ENCODE results near the gene KPTN.

KPTN gene

DNA sequence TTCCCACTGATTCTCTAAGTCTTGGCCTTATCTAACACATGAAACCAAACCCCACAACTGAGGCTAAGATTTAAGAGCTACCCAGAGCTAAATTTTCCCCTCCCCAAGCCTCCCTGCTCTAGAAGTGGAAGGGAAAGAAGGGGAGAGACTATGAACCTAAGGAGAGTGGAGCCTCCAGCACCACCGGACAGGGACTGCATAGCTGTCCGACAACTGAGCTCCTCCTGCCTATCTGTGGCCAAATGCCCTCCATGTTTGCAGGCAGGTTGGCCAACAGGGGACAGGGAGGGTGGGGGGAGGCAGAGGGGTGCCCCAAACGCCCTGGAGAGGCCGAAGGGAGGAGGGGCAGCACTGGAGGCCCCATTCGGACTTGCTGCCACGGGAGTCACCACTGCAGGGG, 36.8 kb upstream of the KPTN start:
- H3K4me3 ChIP-seq (ENCODE audit: low read depth, low read length), result no peak overlapping the region
- TF ChIP-seq, protein P1, sequence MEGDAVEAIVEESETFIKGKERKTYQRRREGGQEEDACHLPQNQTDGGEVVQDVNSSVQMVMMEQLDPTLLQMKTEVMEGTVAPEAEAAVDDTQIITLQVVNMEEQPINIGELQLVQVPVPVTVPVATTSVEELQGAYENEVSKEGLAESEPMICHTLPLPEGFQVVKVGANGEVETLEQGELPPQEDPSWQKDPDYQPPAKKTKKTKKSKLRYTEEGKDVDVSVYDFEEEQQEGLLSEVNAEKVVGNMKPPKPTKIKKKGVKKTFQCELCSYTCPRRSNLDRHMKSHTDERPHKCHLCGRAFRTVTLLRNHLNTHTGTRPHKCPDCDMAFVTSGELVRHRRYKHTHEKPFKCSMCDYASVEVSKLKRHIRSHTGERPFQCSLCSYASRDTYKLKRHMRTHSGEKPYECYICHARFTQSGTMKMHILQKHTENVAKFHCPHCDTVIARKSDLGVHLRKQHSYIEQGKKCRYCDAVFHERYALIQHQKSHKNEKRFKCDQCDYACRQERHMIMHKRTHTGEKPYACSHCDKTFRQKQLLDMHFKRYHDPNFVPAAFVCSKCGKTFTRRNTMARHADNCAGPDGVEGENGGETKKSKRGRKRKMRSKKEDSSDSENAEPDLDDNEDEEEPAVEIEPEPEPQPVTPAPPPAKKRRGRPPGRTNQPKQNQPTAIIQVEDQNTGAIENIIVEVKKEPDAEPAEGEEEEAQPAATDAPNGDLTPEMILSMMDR (IDR thresholded peaks at IDR 0.05; ENCODE audit: low read depth, low read length), result no peak

DNA sequence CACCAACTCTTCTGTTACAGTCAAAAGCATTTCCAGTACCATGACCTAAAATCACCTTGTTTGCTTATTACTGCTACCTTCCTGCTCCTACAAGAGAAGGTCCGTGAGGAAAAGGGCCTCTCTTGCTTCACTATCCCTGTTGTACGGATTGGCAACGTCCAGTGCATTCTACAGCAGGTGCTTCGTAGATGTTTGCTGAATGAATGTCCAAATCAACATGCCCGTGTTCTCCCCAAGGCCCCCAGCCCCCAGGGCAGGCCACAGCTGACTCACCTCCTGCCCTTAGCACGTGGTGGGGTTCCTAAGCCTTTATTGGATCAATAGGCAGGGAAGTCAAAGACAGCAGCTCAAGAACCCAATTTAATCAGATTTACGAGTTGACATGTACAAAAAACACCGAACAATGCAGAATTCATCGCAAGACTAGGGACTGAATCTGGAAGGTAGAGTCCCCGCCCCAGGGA, 36.4 kb upstream of the KPTN start:
- TF ChIP-seq, protein P1 (IDR thresholded peaks at IDR 0.05; ENCODE audit: low read depth, low read length), result no peak
- H3K4me3 ChIP-seq (ENCODE audit: low read depth, low read length), result no peak overlapping the region

DNA sequence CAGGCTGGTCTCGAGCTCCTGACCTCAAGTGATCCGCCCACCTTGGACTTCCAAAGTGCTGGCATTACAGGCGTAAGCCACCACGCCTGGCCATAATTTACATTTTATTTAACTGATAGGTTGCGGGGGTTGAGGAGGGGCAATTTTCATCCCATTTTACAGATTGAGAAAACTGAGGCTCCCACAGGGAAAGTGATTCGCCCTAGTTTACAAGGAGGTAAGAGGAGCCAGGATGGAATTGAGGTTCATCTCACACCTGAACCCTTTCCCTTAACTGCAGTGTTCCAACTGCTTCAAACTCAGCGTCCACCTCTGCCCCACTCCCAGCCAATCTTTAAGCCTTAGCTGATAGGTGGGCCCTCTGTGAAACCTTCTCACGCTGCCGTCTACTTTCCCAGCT, 34.8 kb upstream of the KPTN start:
- H3K4me3 ChIP-seq (ENCODE audit: low read depth, low read length), result no peak overlapping the region
- TF ChIP-seq, protein P1 (IDR thresholded peaks at IDR 0.05; ENCODE audit: low read depth, low read length), result no peak

DNA sequence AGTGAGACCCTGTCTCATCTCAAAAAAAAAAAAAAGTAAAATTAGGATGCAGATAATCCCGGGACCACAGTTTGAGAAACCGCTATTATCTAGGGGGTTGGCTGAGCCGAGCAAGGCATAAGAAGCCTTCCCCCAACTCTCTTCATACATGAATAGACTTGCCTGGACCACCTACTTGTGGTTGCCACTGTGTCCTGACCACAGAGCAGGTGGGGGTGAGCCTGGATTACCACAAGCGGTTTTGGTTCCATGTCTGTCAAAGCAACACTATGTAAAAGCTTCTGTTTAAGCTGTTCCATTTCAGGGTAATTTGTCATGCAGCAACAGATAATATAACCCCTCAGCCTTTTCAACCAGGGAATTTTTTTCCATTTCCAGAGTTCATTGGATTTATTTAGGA, 34.1 kb upstream of the KPTN start:
- no peak overlapping the region for H3K4me3 ChIP-seq (ENCODE audit: low read depth, low read length)
- TF ChIP-seq, protein P1 (IDR thresholded peaks at IDR 0.05; ENCODE audit: low read depth, low read length), result no peak

DNA sequence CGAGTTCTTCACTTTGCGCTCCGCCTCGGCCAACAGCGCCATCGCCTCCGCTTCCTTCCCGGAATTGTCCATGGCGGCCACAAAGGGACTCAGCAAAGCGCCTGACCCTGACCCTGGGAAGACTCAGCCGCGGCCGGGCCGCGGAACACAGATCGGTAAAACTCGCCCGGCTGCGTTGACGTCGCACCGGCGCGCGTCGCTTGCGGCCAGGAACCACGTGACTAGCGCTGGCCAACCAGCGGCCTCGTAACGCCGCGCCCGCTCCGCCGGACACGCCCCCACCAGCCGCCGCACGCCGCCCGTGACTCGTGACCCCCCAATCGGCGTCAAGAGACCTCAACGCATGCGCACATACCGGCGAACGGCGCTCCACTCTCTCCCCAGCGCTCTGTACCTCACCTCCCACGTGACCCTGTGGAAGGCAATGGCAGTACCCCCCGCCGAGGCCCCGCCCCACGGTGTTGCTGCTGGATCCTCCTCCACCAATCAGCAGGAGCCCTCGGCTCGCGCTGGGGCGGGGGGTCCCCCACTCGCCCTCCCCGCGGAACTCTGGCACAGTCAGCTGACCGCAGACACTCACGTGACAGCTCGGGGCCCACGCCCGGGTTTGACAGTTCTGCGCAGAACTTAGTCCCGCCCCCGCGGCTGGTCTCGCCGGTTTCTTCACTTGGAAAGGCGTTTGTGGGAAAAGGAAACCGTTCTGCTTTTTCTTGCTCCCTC, 31.0 kb upstream of the KPTN start, which contains the start of gene NAPA:
Gene NAPA, minus strand, starts transcription at position 195 of the 720 bp plus-strand sequence. Its CDS starts 123 bp downstream, at position 72.
- H3K4me3 ChIP-seq (ENCODE audit: low read depth, low read length), result peak within 1 kb of the TSS; percentile 99
- TF ChIP-seq, protein P1 (IDR thresholded peaks at IDR 0.05; ENCODE audit: low read depth, low read length), result no peak

DNA sequence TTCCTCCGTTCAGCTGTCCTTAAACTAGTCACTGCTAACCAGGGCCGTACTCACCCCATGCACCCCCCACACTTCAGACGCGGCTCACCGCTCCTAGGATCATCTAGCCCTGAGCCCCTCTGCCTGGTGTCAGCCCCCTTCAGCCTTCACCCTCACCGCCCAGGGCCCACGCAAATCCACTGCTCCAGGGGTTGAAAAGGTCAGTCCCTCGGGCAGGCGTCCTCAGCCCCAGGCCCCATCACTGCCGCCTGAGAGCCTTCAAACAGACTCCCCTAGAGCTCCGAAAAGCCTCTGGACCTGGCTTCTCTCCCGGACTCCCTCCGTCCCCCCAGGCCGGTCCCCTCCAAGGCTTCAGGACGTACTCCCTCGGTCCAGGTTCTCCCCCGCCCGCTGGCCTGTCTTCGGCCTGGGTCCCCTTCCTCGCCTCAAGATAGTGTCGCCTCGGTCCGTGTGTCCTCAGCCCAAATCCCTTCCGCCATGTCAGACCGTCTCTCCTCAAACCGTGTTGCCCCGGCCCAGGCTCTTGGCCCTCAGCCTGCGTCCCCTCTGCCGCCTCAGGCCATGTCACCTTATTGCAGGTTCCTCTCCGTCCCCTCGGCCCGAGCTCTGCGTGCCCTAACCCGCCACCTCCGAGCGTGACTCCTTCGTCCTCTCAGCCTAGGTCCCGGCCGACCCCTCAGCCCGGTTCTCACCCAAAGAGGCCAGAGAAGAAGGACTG, 30.3 kb upstream of the KPTN start:
- peak overlapping the region; percentile 99 for H3K4me3 ChIP-seq (ENCODE audit: low read depth, low read length)
- TF ChIP-seq, protein P1 (IDR thresholded peaks at IDR 0.05; ENCODE audit: low read depth, low read length), result no peak

DNA sequence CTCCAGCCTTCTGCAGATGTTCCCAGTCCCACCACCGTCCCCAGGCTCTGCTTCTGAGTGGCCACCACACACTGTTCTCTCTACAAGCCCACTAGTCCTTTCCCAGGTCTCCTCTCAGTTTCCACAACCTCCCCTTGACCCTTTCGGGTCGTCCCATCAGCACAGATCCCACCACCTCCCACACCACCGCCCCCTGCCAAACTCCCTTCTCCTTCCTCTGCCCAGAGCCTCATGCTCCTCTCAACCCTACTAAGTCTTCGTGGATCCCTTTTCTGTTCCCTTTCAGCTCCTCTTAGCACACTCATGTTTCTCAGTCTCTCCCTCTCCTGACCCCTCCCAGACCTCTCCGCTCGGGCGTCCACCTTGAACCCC, 28.9 kb upstream of the KPTN start:
- H3K4me3 ChIP-seq (ENCODE audit: low read depth, low read length), result peak overlapping the region; percentile 99

More for the DNA sequence above, 28.9 kb upstream of the KPTN start:
- TF ChIP-seq, protein P1 (IDR thresholded peaks at IDR 0.05; ENCODE audit: low read depth, low read length), result no peak

All from WI38 (cell line).